HepG2 (cell line): Measurements from ENCODE around the gene NOTUM. TPM values are rescaled to one million over a fixed set of nuclear protein-coding genes. Genes with fewer than 3 reads are reported as not detected.

Source experiments
- AKAP8 ChIP-seq: sonication (generic); formaldehyde crosslinking; IDR thresholded peaks from 2 replicates; pipeline ENCODE4 v1.5.1; 2020; ENCODE audit warnings: mild to moderate bottlenecking, missing genetic modification reagents
- ARNTL ChIP-seq: sonication (generic); formaldehyde crosslinking; IDR thresholded peaks from 2 replicates; pipeline ENCODE4 v1.4.0; 2020; ENCODE audit warnings: mild to moderate bottlenecking, missing genetic modification reagents
- ATF2 ChIP-seq: sonication (generic); formaldehyde crosslinking; IDR thresholded peaks from 2 replicates; pipeline ENCODE4 v1.4.0; 2020; ENCODE audit warnings: missing genetic modification reagents
- ATF7 ChIP-seq, 2 experiments: fragments of 450-650 bp in 1 of 2; sonication (generic) in 1 of 2; formaldehyde crosslinking in 1 of 2; IDR thresholded peaks; 2 replicates each; pipeline versions ENCODE4 v1.4.0 to v1.6.1; 2016 to 2020; ENCODE audit warnings: antibody characterized with exemption in 1 of 2, mild to moderate bottlenecking in 1 of 2, missing genetic modification reagents in 1 of 2
- EZH2 ChIP-seq: conservative IDR thresholded peaks from 2 replicates; pipeline ENCODE4 v1.6.1; 2012; ENCODE audit warnings: mild to moderate bottlenecking, low read depth, low read length, moderate library complexity
- HNRNPLL ChIP-seq: fragments of 200-400 bp; formaldehyde crosslinking; IDR thresholded peaks from 2 replicates; pipeline ENCODE4 v1.6.1; 2017; ENCODE audit warnings: mild to moderate bottlenecking, low read depth, low read length; ENCODE audit not compliant: poor library complexity, severe bottlenecking
- KAT8 ChIP-seq: IDR thresholded peaks from 2 replicates; pipeline ENCODE4 v1.6.1; 2016; ENCODE audit warnings: missing genetic modification reagents, missing compliant biosample characterization
- KLF13 ChIP-seq: sonication (generic); formaldehyde crosslinking; IDR thresholded peaks from 2 replicates; pipeline ENCODE4 v1.4.0; 2020; ENCODE audit warnings: mild to moderate bottlenecking, missing genetic modification reagents
- MAFK ChIP-seq, 2 experiments: IDR thresholded peaks in 1 of 2; conservative IDR thresholded peaks in 1 of 2; 2 replicates each; pipeline ENCODE4 v1.6.1; 2011; ENCODE audit warnings: improper control_type of control experiment in 2 of 2, low read length in 2 of 2
- MXI1 ChIP-seq: IDR thresholded peaks from 3 replicates; pipeline ENCODE4 v1.6.1; 2012; ENCODE audit warnings: low read depth, low read length, inconsistent platforms, borderline replicate concordance
- NR2F6 ChIP-seq, 2 experiments: IDR thresholded peaks; 2 replicates each; pipeline ENCODE4 v1.6.1; 2016; ENCODE audit warnings: antibody characterized with exemption in 1 of 2, mild to moderate bottlenecking in 1 of 2
- PHF21A ChIP-seq: sonication (generic); formaldehyde crosslinking; IDR thresholded peaks from 2 replicates; pipeline ENCODE4 v1.5.0; 2020; ENCODE audit warnings: mild to moderate bottlenecking, missing genetic modification reagents
- RARG ChIP-seq: sonication (generic); formaldehyde crosslinking; IDR thresholded peaks from 2 replicates; pipeline ENCODE4 v1.4.0; 2020; ENCODE audit warnings: low read depth, mild to moderate bottlenecking, missing genetic modification reagents
- YEATS4 ChIP-seq: sonication (generic); formaldehyde crosslinking; IDR thresholded peaks from 2 replicates; pipeline ENCODE4 v1.4.0; 2020; ENCODE audit warnings: missing genetic modification reagents, borderline replicate concordance
- ZBTB26 ChIP-seq: IDR thresholded peaks from 2 replicates; pipeline ENCODE4 v1.6.1; 2016; ENCODE audit warnings: missing compliant biosample characterization, missing genetic modification reagents, borderline replicate concordance
- ZNF552 ChIP-seq: sonication (generic); formaldehyde crosslinking; IDR thresholded peaks from 2 replicates; pipeline ENCODE4 v1.9.0; 2022; ENCODE audit warnings: missing genetic modification reagents, mild to moderate bottlenecking, borderline replicate concordance
- ZNF607 ChIP-seq: sonication (generic); formaldehyde crosslinking; IDR thresholded peaks from 2 replicates; pipeline ENCODE4 v1.5.1; 2020; ENCODE audit warnings: missing genetic modification reagents, mild to moderate bottlenecking, borderline replicate concordance
- ZNF768 ChIP-seq: sonication (generic); formaldehyde crosslinking; IDR thresholded peaks from 2 replicates; pipeline ENCODE4 v1.4.0; 2020; ENCODE audit warnings: missing genetic modification reagents
- ZZZ3 ChIP-seq: sonication (generic); formaldehyde crosslinking; IDR thresholded peaks from 2 replicates; pipeline ENCODE4 v1.4.0; 2020; ENCODE audit warnings: missing genetic modification reagents, mild to moderate bottlenecking, borderline replicate concordance
- polyA plus RNA-seq, 8 experiments: library from polyadenylated mRNA; depleted of rRNA in 3 of 8; stranded (reverse) in 7 of 8; unstranded in 1 of 8; fragments of >200 nt; fragmentation: Illumina TruSeq in 4 of 8; extraction: Trizol in 4 of 8; gene quantifications; 2 replicates each; pipeline versions ENCODE4 v1.2.1 to v1.2.3, GENCODE V29; 2011 to 2016; ENCODE audit warnings: low read depth in 4 of 8, missing spikeins in 1 of 8, mixed read lengths in 1 of 8; ENCODE audit not compliant: insufficient read depth in 1 of 8
- total RNA-seq, 5 experiments: library from RNA; depleted of rRNA; stranded (reverse); fragments of >200 nt; fragmentation: Illumina TruSeq; extraction: Trizol; gene quantifications; 2 replicates each; pipeline ENCODE4 v1.2.3, GENCODE V29; 2016; ENCODE audit warnings: low read depth in 1 of 5
- TF ChIP-seq, protein P1 (sequence below): sonication (generic); formaldehyde crosslinking; IDR thresholded peaks from 2 replicates; pipeline ENCODE4 v1.4.0; 2020; ENCODE audit warnings: mild to moderate bottlenecking, missing genetic modification reagents, borderline replicate concordance
- TF ChIP-seq, protein P2 (sequence below): sonication (generic); formaldehyde crosslinking; IDR thresholded peaks from 2 replicates; pipeline ENCODE4 v1.4.0; 2020; ENCODE audit warnings: missing genetic modification reagents; ENCODE audit errors: not compliant biosample characterization

NOTUM gene
- total and polyA plus RNA-seq, 2 of the 13 experiments (the other 11 are each of a cell fraction or from before 2014, with no cell fraction given) = 150 to 160 TPM

DNA sequence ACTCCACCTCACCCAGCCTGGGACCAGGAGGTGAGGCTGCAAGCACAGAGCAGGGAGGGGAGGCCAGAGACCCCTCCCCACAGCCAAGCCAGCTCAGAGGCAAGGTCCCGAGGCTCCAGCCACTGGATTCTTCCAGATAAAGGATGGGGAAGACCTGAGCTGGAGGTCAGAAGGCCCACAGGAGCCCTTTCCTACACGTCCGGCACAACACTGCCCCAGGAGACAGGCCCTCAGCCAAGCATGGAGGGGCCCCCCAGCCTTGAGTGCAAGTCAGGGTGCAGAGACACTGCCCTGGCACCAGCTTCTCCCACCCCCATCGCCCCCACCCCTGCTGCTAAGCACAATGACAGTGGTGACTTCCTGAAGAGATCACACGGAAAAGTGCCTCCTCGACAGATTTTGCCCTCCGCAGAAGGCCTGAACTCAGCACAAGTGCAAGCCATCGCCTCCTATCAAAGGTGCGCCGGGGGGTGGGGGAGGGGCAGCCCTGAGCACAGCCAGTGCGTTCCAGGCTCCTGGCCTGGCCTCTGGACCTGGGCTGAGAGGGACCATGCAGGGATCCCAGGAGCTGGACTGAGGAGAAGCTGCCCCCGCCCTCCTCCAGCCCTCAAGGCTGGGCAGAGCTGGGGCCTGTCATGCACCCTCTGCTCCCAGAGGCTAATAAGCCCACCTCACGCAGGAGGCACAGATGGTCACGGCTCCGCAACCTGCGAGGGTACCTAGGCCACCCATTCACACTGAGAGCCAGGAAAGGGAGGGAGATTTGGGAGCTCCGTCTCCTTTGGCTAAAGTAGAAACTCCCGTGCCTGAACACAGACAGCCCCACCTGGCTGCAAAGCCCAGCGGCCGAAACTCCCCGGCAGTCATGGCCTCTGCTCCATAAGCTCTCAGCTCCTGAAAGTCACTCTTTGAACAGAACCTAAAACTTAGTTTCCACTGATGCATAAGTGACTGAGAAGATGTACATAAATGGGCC, 36.1 kb downstream of the NOTUM start (continued):
- 0 out of 2 replicates have a peak, but pooled peaks have one; percentile 24 for TF ChIP-seq ZNF607 (CRISPR knock-in tag)
- TF ChIP-seq, protein P1, sequence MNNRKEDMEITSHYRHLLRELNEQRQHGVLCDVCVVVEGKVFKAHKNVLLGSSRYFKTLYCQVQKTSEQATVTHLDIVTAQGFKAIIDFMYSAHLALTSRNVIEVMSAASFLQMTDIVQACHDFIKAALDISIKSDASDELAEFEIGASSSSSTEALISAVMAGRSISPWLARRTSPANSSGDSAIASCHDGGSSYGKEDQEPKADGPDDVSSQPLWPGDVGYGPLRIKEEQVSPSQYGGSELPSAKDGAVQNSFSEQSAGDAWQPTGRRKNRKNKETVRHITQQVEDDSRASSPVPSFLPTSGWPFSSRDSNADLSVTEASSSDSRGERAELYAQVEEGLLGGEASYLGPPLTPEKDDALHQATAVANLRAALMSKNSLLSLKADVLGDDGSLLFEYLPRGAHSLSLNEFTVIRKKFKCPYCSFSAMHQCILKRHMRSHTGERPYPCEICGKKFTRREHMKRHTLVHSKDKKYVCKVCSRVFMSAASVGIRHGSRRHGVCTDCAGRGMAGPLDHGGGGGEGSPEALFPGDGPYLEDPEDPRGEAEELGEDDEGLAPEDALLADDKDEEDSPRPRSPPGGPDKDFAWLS (CRISPR knock-in tag) = no peak
- TF ChIP-seq ATF7 (IDR thresholded peaks at IDR 0.05) = no peak
- peak; percentile 35; the same call in 1 of the 2 replicates for TF ChIP-seq ATF7 (CRISPR knock-in tag; IDR thresholded peaks at IDR 0.05)
- TF ChIP-seq KAT8 (CRISPR knock-in tag) = no peak
- TF ChIP-seq ZNF552 = no peak
- no peak for TF ChIP-seq EZH2
- peak; percentile 54; the same call in 1 of the 2 replicates for TF ChIP-seq AKAP8
- TF ChIP-seq YEATS4 (CRISPR knock-in tag) = peak; percentile 35; the same call in 1 of the 2 replicates
- TF ChIP-seq ZZZ3 (CRISPR knock-in tag) = 0 out of 2 replicates have a peak, but pooled peaks have one; percentile 34
- TF ChIP-seq MAFK (conservative IDR thresholded peaks at IDR 0.05 in 1 of 2, IDR thresholded peaks at IDR 0.05 in 1 of 2; ENCODE audit: low read length in 2 of 2) = peak; percentile 95 to 98
- TF ChIP-seq RARG (CRISPR knock-in tag) = no peak
- no peak for TF ChIP-seq ZNF768
- no peak for TF ChIP-seq ATF2
- peak; percentile 47 for TF ChIP-seq HNRNPLL
- no peak for TF ChIP-seq ZBTB26 (CRISPR knock-in tag)
- peak; percentile 45; the same call in 1 of the 2 replicates for TF ChIP-seq NR2F6 (IDR thresholded peaks at IDR 0.05)
- TF ChIP-seq NR2F6 (CRISPR knock-in tag; IDR thresholded peaks at IDR 0.05) = no peak; the same call in 1 of the 2 replicates
- peak; percentile 59; the same call in 1 of the 2 replicates for TF ChIP-seq PHF21A (CRISPR knock-in tag)
- TF ChIP-seq ARNTL = peak; percentile 45; the same call in 1 of the 2 replicates
- 0 out of 2 replicates have a peak, but pooled peaks have one; percentile 29 for TF ChIP-seq KLF13 (CRISPR knock-in tag)
- TF ChIP-seq, protein P2, sequence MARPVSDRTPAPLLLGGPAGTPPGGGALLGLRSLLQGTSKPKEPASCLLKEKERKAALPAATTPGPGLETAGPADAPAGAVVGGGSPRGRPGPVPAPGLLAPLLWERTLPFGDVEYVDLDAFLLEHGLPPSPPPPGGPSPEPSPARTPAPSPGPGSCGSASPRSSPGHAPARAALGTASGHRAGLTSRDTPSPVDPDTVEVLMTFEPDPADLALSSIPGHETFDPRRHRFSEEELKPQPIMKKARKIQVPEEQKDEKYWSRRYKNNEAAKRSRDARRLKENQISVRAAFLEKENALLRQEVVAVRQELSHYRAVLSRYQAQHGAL (CRISPR knock-in tag) = no peak
- TF ChIP-seq MXI1 = peak; percentile 76; the same call in 1 of the 3 replicates
